ENCODE data around the gene TRERF1.

TRERF1 gene

GRCh38 chr6:42403421-42403820, 48.3 kb downstream of the TRERF1 start:
- no peak for DNase-seq
- TF ChIP-seq GATA1 (IDR thresholded peaks at IDR 0.05; ENCODE audit: low read depth, low read length) (no peak), POLR2A (IDR thresholded peaks at IDR 0.05; ENCODE audit: low read length) (no peak)

GRCh38 chr6:42402184-42402583, 49.5 kb downstream of the TRERF1 start:
- TF ChIP-seq GATA1 (IDR thresholded peaks at IDR 0.05; ENCODE audit: low read depth, low read length) (no peak), POLR2A (IDR thresholded peaks at IDR 0.05; ENCODE audit: low read length) (no peak)
- no peak for DNase-seq

- no peak for DNase-seq
- TF ChIP-seq POLR2A (IDR thresholded peaks at IDR 0.05; ENCODE audit: low read length) (no peak), GATA1 (IDR thresholded peaks at IDR 0.05; ENCODE audit: low read depth, low read length) (no peak)
These were observed 50.1 kb downstream of the TRERF1 start for GRCh38 chr6:42401613-42401951.

- DNase-seq, result no peak
- TF ChIP-seq POLR2A (IDR thresholded peaks at IDR 0.05; ENCODE audit: low read length), result no peak
- no peak for TF ChIP-seq GATA1 (IDR thresholded peaks at IDR 0.05; ENCODE audit: low read depth, low read length)
These were observed 50.7 kb downstream of the TRERF1 start for GRCh38 chr6:42400886-42401612.

- no peak for TF ChIP-seq POLR2A (IDR thresholded peaks at IDR 0.05; ENCODE audit: low read length)
- TF ChIP-seq GATA1 (IDR thresholded peaks at IDR 0.05; ENCODE audit: low read depth, low read length), result no peak
- DNase-seq, result no peak
These were observed 51.5 kb downstream of the TRERF1 start for GRCh38 chr6:42400061-42400760.

GRCh38 chr6:42396720-42397119, 55.0 kb downstream of the TRERF1 start:
- TF ChIP-seq POLR2A (IDR thresholded peaks at IDR 0.05; ENCODE audit: low read length), result no peak
- no peak for TF ChIP-seq GATA1 (IDR thresholded peaks at IDR 0.05; ENCODE audit: low read depth, low read length)
- peak in 1 of 2 experiments; percentile 15 for DNase-seq

- DNase-seq, result no peak
- TF ChIP-seq POLR2A (IDR thresholded peaks at IDR 0.05; ENCODE audit: low read length) (no peak), GATA1 (IDR thresholded peaks at IDR 0.05; ENCODE audit: low read depth, low read length) (no peak)
These were observed 56.7 kb downstream of the TRERF1 start for GRCh38 chr6:42394881-42395620.

- TF ChIP-seq POLR2A (IDR thresholded peaks at IDR 0.05; ENCODE audit: low read length) (no peak), GATA1 (IDR thresholded peaks at IDR 0.05; ENCODE audit: low read depth, low read length) (no peak)
- DNase-seq, result no peak
These were observed 57.6 kb downstream of the TRERF1 start for GRCh38 chr6:42394151-42394550.

GRCh38 chr6:42393339-42393738, 58.4 kb downstream of the TRERF1 start:
- TF ChIP-seq POLR2A (IDR thresholded peaks at IDR 0.05; ENCODE audit: low read length) (no peak), GATA1 (IDR thresholded peaks at IDR 0.05; ENCODE audit: low read depth, low read length) (no peak)
- no peak for DNase-seq

- no peak for DNase-seq
- TF ChIP-seq POLR2A (IDR thresholded peaks at IDR 0.05; ENCODE audit: low read length), result no peak
- no peak for TF ChIP-seq GATA1 (IDR thresholded peaks at IDR 0.05; ENCODE audit: low read depth, low read length)
These were observed 58.9 kb downstream of the TRERF1 start for GRCh38 chr6:42392833-42393232.

GRCh38 chr6:42391441-42391840, 60.3 kb downstream of the TRERF1 start:
- no peak for TF ChIP-seq POLR2A (IDR thresholded peaks at IDR 0.05; ENCODE audit: low read length)
- TF ChIP-seq GATA1 (IDR thresholded peaks at IDR 0.05; ENCODE audit: low read depth, low read length), result no peak
- DNase-seq, result no peak

- no peak for TF ChIP-seq GATA1 (IDR thresholded peaks at IDR 0.05; ENCODE audit: low read depth, low read length)
- no peak for TF ChIP-seq POLR2A (IDR thresholded peaks at IDR 0.05; ENCODE audit: low read length)
- DNase-seq, result no peak
These were observed 61.3 kb downstream of the TRERF1 start for GRCh38 chr6:42390228-42390934.

GRCh38 chr6:42389736-42390135, 62.0 kb downstream of the TRERF1 start:
- no peak for DNase-seq

GRCh38 chr6:42388046-42388445, 63.7 kb downstream of the TRERF1 start:
- no peak for DNase-seq
- no peak for TF ChIP-seq POLR2A (IDR thresholded peaks at IDR 0.05; ENCODE audit: low read length)
- no peak for TF ChIP-seq GATA1 (IDR thresholded peaks at IDR 0.05; ENCODE audit: low read depth, low read length)

More at GRCh38 chr6:42389736-42390135, 62.0 kb downstream of the TRERF1 start:
- TF ChIP-seq POLR2A (IDR thresholded peaks at IDR 0.05; ENCODE audit: low read length), result no peak
- no peak for TF ChIP-seq GATA1 (IDR thresholded peaks at IDR 0.05; ENCODE audit: low read depth, low read length)
